Measurements from ENCODE around the gene OR6B3. TPM values are rescaled to one million over a fixed set of nuclear protein-coding genes. Genes with fewer than 3 reads are reported as not detected.
"Not testable (repeated sequence)": the region's sequence is repeated elsewhere in the genome, so short reads cannot be mapped to it uniquely, and the experiment has no call there.

The OR6B3 gene
- total RNA-seq, 2 experiments from 2014 or later: not detected

DNA sequence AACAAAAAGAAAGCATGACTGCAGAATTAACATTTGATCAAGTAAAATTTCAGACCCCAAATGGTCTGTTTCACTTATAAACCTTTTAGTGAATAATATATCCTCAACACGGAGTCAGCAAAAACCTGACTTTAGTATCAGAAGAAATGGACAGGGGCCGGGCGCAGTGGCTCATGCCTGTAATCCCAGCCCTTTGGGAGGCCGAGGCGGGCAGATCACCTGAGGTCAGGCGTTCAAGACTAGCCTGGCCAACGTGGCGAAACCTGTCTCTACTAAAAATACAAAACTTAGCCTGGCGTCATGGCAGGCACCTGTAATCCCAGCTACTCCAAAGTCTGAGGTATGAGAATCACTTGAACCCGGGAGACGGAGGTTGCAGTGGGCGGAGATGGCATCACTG lies 3.0 kb downstream of the OR6B3 start:
- Mint-ChIP-seq H3K27me3 (peaks cover 35% of the 10 kb centered on the region), H3K36me3 (ENCODE audit: low read depth) (no peaks in the 10 kb centered on the region), H3K4me1 (ENCODE audit: low read depth) (no peaks in the 10 kb centered on the region), H3K27ac (no peak overlapping the region), H3K4me3 (no peak overlapping the region), H3K9me3 (no peaks in the 10 kb centered on the region)
- intact Hi-C loops (cut with micrococcal nuclease): no loop called here
- DNase-seq: no peak
- ChIA-PET CTCF (interaction anchor here (3.1 kb wide), 1 partner anchor 11 kb away, joined by 15 read pairs; no protein-coding TSS in a partner anchor), POLR2A (no interaction called here)
- TF ChIP-seq, protein P1, sequence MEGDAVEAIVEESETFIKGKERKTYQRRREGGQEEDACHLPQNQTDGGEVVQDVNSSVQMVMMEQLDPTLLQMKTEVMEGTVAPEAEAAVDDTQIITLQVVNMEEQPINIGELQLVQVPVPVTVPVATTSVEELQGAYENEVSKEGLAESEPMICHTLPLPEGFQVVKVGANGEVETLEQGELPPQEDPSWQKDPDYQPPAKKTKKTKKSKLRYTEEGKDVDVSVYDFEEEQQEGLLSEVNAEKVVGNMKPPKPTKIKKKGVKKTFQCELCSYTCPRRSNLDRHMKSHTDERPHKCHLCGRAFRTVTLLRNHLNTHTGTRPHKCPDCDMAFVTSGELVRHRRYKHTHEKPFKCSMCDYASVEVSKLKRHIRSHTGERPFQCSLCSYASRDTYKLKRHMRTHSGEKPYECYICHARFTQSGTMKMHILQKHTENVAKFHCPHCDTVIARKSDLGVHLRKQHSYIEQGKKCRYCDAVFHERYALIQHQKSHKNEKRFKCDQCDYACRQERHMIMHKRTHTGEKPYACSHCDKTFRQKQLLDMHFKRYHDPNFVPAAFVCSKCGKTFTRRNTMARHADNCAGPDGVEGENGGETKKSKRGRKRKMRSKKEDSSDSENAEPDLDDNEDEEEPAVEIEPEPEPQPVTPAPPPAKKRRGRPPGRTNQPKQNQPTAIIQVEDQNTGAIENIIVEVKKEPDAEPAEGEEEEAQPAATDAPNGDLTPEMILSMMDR (IDR thresholded peaks at IDR 0.05): no peak
- ATAC-seq: no peak

DNA sequence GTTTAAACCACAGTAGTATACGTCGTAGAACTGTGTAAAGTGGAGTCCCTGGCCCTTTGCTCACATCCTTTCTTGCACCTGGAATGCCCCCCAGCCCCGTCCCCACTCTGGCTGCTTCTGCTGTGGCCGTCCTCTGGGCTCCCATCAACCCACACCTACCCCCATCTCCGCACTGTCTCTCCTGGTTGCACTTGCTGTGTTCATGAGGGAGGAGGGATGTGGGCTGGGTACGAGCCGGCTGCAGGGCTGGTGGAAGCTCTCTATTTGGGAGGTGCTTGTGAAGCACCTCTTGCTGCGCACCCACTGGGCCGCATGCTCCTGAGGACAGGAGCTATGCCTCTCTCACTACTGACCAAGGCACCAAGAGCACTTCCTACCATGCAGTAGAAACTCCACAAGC lies 5.1 kb downstream of the OR6B3 start:
- TF ChIP-seq, protein P1 (IDR thresholded peaks at IDR 0.05): no peak
- no peak overlapping the region for H3K27ac Mint-ChIP-seq
- H3K4me3 Mint-ChIP-seq: no peak overlapping the region
- peaks cover 31% of the 10 kb centered on the region for H3K27me3 Mint-ChIP-seq
- no peaks in the 10 kb centered on the region for H3K9me3 Mint-ChIP-seq
- ChIA-PET CTCF (no interaction called here), POLR2A (no interaction called here)
- ATAC-seq (no peak), DNase-seq (no peak)
- no peaks in the 10 kb centered on the region for H3K36me3 Mint-ChIP-seq (ENCODE audit: low read depth)
- no peaks in the 10 kb centered on the region for H3K4me1 Mint-ChIP-seq (ENCODE audit: low read depth)
- intact Hi-C loops (cut with micrococcal nuclease): no loop called here

DNA sequence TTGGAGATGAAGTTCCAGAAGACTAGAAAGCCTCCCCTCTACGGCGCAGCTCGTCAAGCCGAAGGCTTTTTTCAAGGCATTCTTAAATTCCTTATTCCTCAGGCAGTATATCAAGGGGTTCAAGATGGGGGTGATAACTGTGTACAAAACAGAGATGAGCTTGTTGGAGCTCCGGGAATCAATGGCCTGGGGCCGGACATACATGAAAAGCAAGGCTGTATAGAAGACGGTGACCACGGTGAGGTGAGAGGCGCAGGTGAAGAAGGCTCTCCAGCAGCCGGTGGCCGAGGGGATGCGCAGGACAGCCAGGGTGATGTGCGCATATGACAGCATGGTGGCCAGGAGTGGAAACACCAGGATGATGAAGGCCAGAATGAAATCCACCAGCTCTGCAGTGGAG lies 8.2 kb downstream of the OR6B3 start:
- intact Hi-C loops (cut with micrococcal nuclease): no loop called here
- CTCF ChIA-PET: interaction anchor here (1.2 kb wide), 1 partner anchor 53 kb away, joined by 3 read pairs; no protein-coding TSS in a partner anchor
- Mint-ChIP-seq H3K27ac (no peak overlapping the region), H3K4me1 (ENCODE audit: low read depth) (no peaks in the 10 kb centered on the region), H3K36me3 (ENCODE audit: low read depth) (no peaks in the 10 kb centered on the region), H3K27me3 (peaks cover 28% of the 10 kb centered on the region), H3K9me3 (no peaks in the 10 kb centered on the region), H3K4me3 (no peak overlapping the region)
- no peak for ATAC-seq
- TF ChIP-seq, protein P1 (IDR thresholded peaks at IDR 0.05): no peak
- POLR2A ChIA-PET: no interaction called here
- no peak for DNase-seq

DNA sequence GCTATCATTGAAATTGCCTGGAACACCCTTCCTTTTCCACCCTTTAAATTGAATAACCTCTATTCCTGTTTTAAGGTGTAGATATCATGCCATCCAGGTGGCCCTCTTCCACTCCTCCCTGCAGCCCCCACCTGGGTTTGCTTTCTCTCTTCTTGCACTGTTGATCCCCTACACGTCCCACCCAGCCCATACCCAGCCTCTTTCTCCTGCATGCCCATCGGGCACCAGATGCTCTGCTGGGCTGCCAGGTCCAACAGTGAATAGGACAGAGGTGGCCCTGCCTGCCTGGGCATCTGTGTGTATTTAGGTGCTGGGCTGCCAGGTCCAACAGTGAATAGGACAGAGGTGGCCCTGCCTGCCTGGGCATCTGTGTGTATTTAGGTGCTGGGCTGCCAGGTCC lies 9.2 kb downstream of the OR6B3 start:
- H3K9me3 Mint-ChIP-seq; intact Hi-C loops (cut with micrococcal nuclease); H3K27ac Mint-ChIP-seq; ATAC-seq; H3K36me3 Mint-ChIP-seq (ENCODE audit: low read depth); H3K4me3 Mint-ChIP-seq; DNase-seq; H3K4me1 Mint-ChIP-seq (ENCODE audit: low read depth): not testable (repeated sequence)
- ChIA-PET POLR2A (interaction anchor here (0.6 kb wide), 1 partner anchor 21 kb away, joined by 3 read pairs; no protein-coding TSS in a partner anchor), CTCF (interaction anchor here (1.5 kb wide), 1 partner anchor 17 kb away, joined by 5 read pairs; no protein-coding TSS in a partner anchor)
- H3K27me3 Mint-ChIP-seq: peaks cover 28% of the 10 kb centered on the region

DNA sequence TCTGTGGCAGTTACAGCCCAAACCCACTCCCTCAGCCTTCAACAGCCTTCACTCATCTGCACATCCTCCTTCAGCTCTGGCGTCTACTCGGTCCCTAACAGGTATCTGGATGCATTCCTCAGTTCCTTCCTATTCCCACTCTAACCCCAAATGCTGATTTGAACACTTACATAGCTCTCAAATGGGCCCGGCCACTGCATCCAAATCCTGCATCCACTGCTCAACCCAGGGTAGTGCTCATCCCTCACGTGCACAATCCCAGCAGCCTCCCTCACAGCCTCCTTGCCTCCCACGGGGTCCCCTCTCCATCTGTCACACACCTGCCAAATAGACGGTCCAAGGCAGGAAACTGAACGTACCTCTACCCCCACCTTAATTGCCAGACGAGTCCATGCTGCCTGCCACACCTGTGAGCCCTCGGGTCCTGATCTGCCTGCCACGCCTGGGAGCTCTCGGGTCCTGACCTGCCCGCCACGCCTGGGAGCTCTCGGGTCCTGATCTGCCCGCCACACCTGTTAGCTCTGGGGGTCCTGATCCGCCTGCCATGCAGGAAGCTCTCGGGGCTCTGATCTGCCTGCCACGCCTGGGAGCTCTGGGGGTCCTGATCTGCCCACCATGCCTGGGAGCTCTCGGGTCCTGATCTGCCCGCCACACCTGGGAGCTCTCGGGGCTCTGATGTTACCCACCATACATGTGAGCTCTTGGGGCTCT lies 9.9 kb downstream of the OR6B3 start:
- Mint-ChIP-seq H3K4me3 (no peak overlapping the region), H3K27me3 (peaks cover 24% of the 10 kb centered on the region), H3K9me3 (no peaks in the 10 kb centered on the region), H3K36me3 (ENCODE audit: low read depth) (no peaks in the 10 kb centered on the region), H3K4me1 (ENCODE audit: low read depth) (no peaks in the 10 kb centered on the region), H3K27ac (no peak overlapping the region)
- no peak for ATAC-seq
- no peak for DNase-seq
- POLR2A ChIA-PET: interaction anchor here (0.6 to 0.7 kb wide), 2 partner anchors 21 to 1989 kb away, joined by 3 read pairs; no protein-coding TSS in a partner anchor
- TF ChIP-seq, protein P1 (IDR thresholded peaks at IDR 0.05): no peak
- intact Hi-C loops (cut with micrococcal nuclease): no loop called here
- CTCF ChIA-PET: interaction anchor here (1.5 kb wide), 1 partner anchor 17 kb away, joined by 5 read pairs; no protein-coding TSS in a partner anchor
